ENCODE results near the gene PLAAT3. TPM values are rescaled to one million over a fixed set of nuclear protein-coding genes. Genes with fewer than 3 reads are reported as not detected.

PLAAT3 gene
- 3.3 and 10.9 TPM in 2 replicates for total RNA-seq

DNA sequence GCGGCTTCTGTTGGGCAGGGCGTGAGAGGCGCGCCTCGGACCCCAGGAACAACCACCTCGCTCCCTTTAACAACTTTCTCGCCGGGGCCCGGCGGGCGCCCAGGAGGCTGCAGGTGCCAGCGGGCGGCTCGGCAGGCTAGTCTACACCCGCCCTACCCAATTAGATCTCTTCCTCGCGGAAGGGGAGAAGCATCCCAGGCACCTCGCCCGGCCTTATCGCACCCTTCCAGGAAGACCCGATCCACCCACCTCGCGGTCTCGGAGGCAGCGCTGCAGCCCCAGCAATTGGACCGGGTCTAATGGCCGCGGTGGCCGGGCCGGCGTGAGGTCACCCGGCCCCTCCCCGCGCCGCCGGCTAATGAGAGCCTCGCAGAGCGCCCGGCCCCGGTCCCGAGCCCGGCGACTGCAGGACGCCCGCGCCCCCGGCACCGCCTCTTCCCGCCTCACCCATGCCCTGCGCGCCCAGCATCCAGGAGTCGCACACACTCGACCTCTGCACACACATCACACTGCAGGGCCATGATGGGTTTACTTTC is at the start of gene PLAAT3:
TSS of gene PLAAT3 (minus strand) at position 298 of the 536 bp plus-strand sequence. CDS start 419 bp downstream, outside the sequence.

DNA sequence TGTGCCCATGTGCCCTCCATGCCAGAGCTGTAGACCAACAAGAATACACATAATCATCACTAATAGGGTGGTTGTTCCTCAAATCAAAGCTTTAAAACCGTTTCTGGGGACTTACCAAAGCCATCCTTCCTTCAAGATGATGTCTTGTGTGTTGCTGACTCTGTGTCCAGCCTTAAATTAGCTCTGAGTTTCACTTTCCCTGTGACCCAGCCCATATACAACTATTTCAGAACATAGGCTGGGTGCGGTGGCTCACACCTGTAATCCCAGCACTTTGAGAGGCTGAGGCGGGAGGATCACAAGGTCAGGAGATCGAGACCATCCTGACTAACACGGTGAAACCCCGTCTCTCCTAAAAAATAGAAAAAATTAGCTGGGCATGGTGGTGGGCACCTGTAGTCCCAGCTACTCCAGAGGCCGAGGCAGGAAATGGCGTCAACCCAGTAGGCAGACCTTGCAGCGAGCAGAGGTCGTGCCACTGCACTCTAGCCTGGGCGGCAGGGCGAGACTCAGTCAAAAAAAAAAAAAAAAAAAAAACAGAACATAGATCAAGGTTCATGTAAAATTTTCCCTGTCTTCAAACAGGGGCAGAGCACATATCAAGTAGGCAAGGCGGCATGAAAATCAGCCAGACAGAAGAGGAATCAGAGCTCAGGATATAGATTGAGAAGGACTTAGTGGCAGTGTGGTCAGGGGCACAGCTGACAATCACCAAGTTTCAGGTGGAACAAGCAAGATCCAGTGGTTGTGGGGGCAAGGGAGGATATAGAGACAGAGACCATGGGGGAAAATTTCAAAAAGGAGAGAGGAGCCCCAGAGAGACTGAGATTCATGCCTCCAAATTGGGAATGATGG is 50.8 kb downstream of the PLAAT3 start, which contains the start of gene PLAAT2:
TSS of gene PLAAT2 (minus strand) at position 179 of the 855 bp plus-strand sequence. CDS start at position 124, 55 bp downstream.

GRCh38 chr11:63536669-63537292 is 77.5 kb downstream of the PLAAT3 start, which contains the start of gene PLAAT4:
TSS of gene PLAAT4 (plus strand) at chr11:63536808. CDS start at chr11:63536869, 61 bp downstream.

Other genes with a start within 250 kb of the PLAAT3 start
- gene SLC22A9, start 244.6 kb downstream of the PLAAT3 start, total RNA-seq = not detected in 2 replicates
- gene PLAAT5, start 123.3 kb downstream of the PLAAT3 start, total RNA-seq = not detected in 2 replicates
- not detected in 2 replicates for gene LGALS12, start 108.3 kb downstream of the PLAAT3 start, total RNA-seq
- 1.6 and 15.5 TPM in 2 replicates for gene PLAAT4, start 77.6 kb downstream of the PLAAT3 start, total RNA-seq
- not detected in 2 replicates for gene PLAAT2, start 51.1 kb downstream of the PLAAT3 start, total RNA-seq
- 75.3 and 166 TPM in 2 replicates for gene ATL3, start 56.9 kb upstream of the PLAAT3 start, total RNA-seq
- 54.4 and 142 TPM in 2 replicates for gene RTN3, start 67.1 kb upstream of the PLAAT3 start, total RNA-seq
- 8.5 and 17.9 TPM in 2 replicates for gene ZFTA, start 154.3 kb upstream of the PLAAT3 start, total RNA-seq
- gene SPINDOC, start 199.0 kb upstream of the PLAAT3 start, total RNA-seq = 26.9 and 35.9 TPM in 2 replicates
- 18.6 and 31.8 TPM in 2 replicates for gene MARK2, start 224.7 kb upstream of the PLAAT3 start, total RNA-seq

All from placental pericyte (primary cell).